ENCODE results near the gene NPPB.

DNA sequence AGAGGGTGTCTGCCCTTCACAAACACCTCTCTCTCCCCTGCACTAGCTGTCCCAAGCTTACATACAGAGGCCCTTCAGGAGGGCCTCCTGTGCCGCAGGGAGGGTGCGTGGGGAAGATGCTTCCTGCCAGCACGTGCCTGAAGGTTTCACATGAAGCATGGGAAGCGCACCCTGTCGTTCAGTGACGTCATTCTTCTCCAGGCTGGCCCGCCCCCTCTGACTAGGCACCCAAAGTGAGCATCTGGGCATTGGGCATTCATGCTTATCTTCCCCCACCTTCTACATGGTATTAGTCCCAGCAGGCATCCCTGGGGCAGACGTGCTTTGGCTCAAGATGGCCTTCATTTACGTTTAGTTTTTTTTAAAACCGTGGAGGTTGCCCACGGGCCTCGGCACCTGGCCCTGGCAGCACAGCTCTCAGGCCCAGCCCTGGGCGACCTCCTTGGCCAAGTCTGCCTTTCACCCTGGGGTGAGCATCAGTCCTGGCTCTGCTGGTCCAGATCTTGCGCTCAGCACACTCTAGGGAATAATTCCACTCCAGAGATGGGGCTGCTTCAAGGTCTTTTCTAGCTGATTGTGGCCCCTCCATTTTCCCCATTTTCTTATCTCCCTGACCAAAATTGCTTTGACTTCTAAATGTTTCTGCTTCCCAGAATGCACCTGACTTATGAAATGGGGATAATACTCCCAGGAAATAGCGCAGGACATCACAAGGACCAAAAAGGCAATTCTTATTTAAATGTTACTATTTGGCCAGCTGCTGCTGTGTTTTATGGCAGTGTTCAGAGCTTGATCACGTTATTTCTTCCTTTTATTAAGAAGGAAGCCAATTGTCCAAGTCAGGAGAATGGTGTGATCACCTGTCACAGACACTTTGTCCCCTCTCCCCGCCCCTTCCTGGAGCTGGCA is 17.2 kb downstream of the NPPB start:
- no peak for TF ChIP-seq TAF1 (IDR thresholded peaks at IDR 0.05; ENCODE audit: low read depth, low read length)
- no peak for TF ChIP-seq PAX5 (IDR thresholded peaks at IDR 0.05; ENCODE audit: insufficient read depth, low read length, severe bottlenecking)
- TF ChIP-seq POLR2A (IDR thresholded peaks at IDR 0.05; ENCODE audit: low read depth, low read length): no peak
